GM04504 (cell line): ENCODE measurements around the gene XIRP2.
"Not testable (repeated sequence)": the region's sequence is repeated elsewhere in the genome, so short reads cannot be mapped to it uniquely, and the experiment has no call there.

Experiments used
- DNase-seq: peaks from one replicate; pipeline ENCODE4 v3.0.0-alpha.2; 2012; ENCODE audit warnings: low read depth

Gene XIRP2

GRCh38 chr2:166944909-166945308 lies 56.6 kb downstream of the XIRP2 start:
- DNase-seq, result no peak

DNA sequence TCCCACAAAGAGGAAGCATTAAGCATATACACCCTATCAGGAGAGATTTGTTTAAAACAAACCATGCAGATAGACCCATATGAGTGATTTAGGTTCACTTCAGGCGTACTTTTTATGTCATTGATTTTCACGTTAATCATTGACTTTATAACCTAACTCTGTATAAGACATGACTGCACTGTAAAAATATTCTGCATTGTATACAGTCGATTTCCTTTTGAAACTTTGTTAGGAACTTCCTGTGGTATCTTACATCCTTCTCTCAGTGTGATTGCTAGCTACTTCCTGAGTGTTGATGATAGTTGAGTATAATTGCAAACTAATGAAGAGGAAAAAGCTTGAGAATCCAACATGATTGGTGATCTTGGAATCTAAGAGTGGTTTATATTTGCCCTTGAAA lies 69.4 kb downstream of the XIRP2 start:
- DNase-seq, result no peak

DNA sequence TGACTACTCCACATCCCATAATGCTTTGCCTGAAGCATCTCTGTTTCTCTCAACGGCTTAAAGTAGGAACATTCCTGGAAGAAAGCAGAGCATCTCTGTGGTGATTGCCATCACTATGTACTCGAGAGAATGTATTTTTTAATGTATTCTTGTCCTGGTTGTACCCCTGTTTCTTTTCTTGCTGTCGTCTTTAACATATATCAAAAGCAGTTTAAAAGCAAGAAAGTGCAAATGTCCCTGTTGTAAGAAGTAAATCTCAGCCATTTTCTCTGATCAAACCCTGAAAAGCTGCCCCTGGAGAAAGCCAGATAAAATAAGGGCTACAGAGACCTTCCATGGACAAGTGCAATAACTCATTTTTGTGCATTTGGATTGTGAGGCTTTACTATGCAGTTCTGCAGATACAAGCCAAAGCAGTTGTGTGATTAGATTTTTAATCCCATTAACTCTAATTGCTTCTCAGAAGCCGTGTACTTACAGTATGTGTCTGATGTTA lies 70.8 kb downstream of the XIRP2 start:
- DNase-seq, result no peak

GRCh38 chr2:166959556-166959955 lies 71.3 kb downstream of the XIRP2 start:
- DNase-seq, result no peak

DNA sequence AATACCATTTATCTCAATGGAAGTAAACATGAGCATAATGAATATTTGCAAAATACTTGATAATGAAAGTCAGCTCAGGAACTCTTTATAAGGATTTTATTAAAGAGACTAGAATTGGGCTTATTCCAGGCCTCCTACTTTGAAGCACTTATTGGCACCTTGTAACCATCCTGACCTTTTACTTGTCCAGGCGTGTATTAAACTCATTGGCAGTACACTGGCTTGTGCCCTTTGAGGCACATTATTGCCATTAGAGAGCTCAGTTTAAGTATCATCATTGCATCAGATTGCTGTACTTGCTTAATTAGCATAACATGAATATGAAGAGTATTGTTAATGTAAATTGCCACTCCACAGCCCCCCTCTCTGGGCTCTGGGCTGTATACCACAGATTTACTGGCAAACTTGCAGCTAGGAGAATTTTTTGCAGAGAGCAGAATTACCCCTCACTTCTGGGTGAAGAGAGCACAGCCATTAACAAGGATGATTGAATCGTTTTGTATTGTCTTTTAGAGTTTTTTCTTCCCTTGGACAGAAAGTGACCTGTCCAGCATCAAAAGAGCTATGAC lies 72.5 kb downstream of the XIRP2 start:
- no peak for DNase-seq

GRCh38 chr2:166961933-166962332 lies 73.7 kb downstream of the XIRP2 start:
- DNase-seq, result no peak

DNA sequence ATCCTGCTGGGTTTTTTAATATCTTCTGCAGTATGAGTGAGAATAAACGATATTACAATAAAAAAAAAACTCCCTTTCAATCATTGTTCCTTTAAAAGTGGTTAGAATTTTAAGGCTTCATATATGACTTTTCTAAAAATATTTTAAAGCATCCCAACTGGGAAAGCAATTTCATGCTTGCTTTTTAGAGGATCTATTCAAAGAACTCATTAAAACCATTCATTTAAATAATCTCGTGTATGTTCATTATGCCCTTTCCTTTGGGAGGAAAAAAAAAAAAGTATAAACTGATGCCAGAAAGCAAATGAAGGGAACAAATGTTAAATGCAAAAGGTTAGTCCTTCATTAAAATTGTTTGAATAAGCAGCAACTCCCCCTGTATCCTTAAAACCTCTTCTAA lies 81.2 kb downstream of the XIRP2 start:
- DNase-seq, result no peak

- no peak for DNase-seq
These were observed 83.7 kb downstream of the XIRP2 start for GRCh38 chr2:166972002-166972401.

DNA sequence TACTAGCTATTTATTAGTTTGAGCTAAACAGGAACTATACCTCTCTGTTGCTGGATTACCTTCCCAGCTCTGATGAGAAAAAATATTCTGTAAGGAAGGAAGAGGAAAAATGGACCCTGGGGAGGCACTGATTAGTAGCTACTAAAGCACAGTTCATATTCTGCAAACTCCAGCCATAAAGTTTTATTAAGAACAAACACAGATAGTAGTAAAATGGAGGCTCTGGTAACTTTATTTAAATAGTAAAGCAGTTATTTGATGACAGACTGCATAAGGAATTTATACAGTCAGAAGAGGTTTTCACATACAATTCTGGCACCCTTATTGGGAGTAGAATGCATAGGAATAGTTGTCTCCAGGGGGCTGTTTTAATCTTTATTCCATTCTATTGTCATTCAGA lies 84.1 kb downstream of the XIRP2 start:
- no peak for DNase-seq

- no peak for DNase-seq
These were observed 95.9 kb downstream of the XIRP2 start for GRCh38 chr2:166984188-166984587.

- DNase-seq, result no peak
These were observed 96.5 kb downstream of the XIRP2 start for GRCh38 chr2:166984797-166985196.

GRCh38 chr2:166994588-166995336 lies 106.5 kb downstream of the XIRP2 start:
- DNase-seq, result no peak

DNA sequence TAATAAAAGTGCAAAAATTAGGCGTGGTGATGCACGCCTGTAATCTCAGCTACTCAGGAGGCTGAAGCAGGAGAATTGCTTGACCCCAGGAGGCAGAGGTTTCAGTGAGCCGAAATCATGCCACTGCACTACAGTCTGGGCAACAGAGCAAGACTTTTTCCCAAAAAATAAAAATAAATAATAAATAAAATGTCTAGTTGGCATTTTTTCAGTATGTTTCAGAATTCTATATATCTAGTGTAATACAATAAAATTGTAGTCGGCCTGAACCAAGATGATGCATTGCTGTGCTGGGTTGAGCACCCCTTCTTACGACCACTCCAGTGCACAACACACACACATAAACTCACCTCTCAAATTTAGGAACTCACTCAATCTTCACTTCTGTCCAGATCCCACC lies 108.2 kb downstream of the XIRP2 start:
- no peak for DNase-seq

- DNase-seq, result no peak
These were observed 112.9 kb downstream of the XIRP2 start for GRCh38 chr2:167001165-167001564.

- DNase-seq, result no peak
These were observed 116.8 kb downstream of the XIRP2 start for GRCh38 chr2:167005096-167005495.

GRCh38 chr2:167013227-167013626 lies 124.9 kb downstream of the XIRP2 start:
- no peak for DNase-seq

DNA sequence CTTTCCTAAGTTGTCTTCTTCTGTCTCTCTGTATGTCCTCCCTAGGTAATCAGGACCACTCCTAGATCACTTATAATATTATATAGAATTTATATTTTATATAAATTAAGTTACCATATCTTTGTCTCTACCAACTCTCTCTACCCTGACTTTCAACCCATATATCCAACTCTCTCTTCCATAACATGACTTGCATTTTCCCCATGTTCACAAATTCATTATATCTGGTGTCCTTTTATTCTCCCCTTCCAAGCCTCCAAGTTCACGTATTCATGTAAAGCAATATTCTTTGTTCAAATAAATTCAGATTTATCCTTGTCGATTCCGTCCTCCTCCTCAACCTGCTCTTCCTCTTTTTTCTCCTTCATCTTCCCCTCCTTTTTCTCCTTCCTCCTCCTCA lies 127.5 kb downstream of the XIRP2 start:
- no peak for DNase-seq

DNA sequence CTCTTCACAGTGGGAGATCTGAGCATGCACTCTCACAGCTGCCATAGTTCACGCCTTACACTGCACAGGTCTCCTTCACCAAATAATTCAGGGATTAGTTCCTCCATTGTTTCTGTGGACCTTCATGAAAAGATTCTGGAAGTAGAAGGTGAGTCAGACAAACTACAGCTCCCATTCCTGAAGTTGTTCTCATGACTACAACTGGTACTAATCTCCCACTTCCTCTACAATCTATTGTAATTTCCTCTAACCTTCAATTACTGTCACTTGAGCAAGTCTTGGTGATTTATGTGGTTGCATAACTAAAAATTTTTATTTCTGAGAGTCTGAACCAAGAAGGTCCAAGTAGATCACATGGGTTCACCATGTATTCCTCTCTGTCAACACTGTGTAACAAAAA lies 128.7 kb downstream of the XIRP2 start:
- no peak for DNase-seq

DNA sequence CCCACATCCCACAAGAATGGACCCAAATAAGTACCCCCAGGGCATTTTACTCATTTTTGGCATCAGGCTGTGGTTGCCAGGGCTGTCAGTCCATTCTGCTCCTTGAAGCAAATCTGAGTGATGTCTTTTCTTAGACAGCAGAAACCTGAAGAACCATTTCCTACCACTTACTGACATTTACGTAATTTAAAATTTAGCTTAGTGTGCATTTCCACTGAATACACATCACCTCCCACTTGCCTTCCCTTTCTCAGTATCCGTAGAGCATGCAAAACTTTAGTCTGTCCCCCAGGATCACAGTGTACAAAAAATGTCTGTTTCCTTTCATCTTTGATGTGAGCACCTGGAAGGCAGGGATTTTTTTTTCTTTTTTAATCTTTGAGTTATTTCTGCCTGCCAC lies 130.3 kb downstream of the XIRP2 start:
- no peak for DNase-seq

GRCh38 chr2:167028503-167028902 lies 140.2 kb downstream of the XIRP2 start:
- DNase-seq, result no peak

- not testable (repeated sequence) for DNase-seq
These were observed 146.7 kb downstream of the XIRP2 start for GRCh38 chr2:167034976-167035375.

- DNase-seq, result no peak
These were observed 160.5 kb downstream of the XIRP2 start for GRCh38 chr2:167048829-167049228.

- DNase-seq, result no peak
These were observed 161.4 kb downstream of the XIRP2 start for GRCh38 chr2:167049659-167050058.

- no peak for DNase-seq
These were observed 164.5 kb downstream of the XIRP2 start for GRCh38 chr2:167052825-167053224.
